Measurements from ENCODE around the gene RTN4.
A peak's percentile ranks its signal among the peaks of the same experiment; 100 is the strongest.

The RTN4 gene

DNA sequence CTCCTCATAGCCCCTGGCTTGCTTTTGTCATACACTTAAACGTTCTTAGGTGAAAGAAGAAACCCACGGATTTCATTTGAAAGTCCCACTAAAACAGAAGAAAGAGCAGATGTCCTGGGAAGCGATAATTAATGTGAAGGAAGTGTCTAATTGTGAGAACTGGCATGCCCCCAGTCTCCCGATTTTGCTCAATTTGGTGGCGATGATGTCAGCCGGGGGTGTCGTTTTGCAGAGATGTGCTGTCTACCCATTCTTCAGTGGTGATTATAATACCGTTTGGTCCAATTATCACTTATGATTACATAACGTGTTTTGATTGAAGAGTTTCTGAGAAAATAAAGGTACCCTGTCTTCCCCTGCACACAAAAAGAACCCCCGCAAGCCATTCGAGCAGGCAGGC lies 103.1 kb downstream of the RTN4 start:
- no peak overlapping the region for H3K4me3 ChIP-seq (ENCODE audit: low read depth, low read length)
- TF ChIP-seq, protein P1, sequence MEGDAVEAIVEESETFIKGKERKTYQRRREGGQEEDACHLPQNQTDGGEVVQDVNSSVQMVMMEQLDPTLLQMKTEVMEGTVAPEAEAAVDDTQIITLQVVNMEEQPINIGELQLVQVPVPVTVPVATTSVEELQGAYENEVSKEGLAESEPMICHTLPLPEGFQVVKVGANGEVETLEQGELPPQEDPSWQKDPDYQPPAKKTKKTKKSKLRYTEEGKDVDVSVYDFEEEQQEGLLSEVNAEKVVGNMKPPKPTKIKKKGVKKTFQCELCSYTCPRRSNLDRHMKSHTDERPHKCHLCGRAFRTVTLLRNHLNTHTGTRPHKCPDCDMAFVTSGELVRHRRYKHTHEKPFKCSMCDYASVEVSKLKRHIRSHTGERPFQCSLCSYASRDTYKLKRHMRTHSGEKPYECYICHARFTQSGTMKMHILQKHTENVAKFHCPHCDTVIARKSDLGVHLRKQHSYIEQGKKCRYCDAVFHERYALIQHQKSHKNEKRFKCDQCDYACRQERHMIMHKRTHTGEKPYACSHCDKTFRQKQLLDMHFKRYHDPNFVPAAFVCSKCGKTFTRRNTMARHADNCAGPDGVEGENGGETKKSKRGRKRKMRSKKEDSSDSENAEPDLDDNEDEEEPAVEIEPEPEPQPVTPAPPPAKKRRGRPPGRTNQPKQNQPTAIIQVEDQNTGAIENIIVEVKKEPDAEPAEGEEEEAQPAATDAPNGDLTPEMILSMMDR (conservative IDR thresholded peaks at IDR 0.05; ENCODE audit: low read depth, low read length): no peak
- DNase-seq (ENCODE audit: low read depth): no peak

DNA sequence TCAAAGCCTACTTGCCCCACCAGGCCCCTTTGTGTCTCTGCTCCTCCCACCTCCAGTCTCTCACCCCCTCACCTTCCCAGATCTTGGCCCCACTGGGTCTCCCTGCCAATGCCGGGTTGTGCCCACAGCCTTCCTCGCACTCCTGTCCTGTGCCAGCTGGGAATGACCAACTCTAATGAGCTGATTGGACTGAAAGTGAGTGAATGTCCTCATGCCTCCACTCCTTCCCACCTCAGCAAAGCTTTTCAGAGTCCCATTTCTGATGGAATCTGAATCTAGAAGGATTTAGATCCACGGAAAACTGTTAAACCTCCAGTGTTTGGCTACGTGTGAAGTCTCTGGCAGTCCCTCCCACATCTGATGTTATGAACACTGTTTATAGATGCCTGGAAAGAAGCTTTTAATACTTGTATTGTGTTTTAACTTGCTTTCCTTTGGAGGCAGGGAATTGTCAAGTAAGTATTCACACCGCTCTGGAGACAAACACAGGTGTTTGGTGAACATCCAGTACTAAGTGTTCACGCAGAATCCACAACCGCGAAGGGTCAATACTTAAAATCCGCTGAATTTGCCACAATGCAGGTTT lies 103.9 kb downstream of the RTN4 start:
- DNase-seq (ENCODE audit: low read depth): no peak
- no peak overlapping the region for H3K4me3 ChIP-seq (ENCODE audit: low read depth, low read length)
- TF ChIP-seq, protein P1 (conservative IDR thresholded peaks at IDR 0.05; ENCODE audit: low read depth, low read length): no peak

DNA sequence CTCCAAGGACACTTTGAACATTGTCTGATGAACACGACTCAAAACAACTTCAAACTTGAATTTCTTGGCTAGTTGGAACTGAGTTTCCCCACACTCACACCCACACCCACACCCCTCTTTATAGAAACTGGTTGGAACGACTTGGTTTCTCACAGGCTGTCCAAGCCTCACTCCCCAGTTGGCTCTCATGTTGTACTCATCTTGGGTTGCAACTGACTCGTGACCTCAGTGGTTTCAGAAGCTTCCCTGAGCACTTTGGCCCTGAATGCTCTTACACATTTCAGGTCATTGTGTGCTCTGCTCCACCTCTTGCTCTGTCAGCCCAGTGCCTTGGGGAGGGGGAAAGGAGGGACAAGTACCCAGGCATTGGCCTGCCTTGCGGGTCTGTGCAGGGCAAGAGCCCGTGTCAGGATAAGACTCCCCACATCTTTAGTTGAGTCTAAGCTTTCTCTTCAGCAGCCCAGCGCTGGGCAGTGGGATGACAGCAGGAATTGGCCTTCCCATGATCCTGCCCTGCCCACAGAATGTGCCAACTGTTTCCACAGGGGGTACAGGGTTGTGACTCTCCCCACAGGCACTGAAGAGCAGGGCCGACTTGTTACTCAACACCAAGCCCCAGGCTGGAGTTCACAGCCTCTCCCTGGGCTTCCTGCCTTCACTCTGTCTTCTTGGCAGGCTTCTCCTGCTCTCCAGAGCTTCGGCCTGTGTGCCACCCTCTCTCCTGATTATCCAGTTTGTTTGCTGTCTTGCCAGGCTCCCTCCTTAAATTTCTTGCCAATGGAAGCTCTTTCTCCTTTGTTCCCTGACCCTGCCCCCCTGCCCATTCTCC lies 104.6 kb downstream of the RTN4 start:
- TF ChIP-seq, protein P1 (conservative IDR thresholded peaks at IDR 0.05; ENCODE audit: low read depth, low read length): no peak
- DNase-seq (ENCODE audit: low read depth): peak; percentile 78
- H3K4me3 ChIP-seq (ENCODE audit: low read depth, low read length): no peak overlapping the region

DNA sequence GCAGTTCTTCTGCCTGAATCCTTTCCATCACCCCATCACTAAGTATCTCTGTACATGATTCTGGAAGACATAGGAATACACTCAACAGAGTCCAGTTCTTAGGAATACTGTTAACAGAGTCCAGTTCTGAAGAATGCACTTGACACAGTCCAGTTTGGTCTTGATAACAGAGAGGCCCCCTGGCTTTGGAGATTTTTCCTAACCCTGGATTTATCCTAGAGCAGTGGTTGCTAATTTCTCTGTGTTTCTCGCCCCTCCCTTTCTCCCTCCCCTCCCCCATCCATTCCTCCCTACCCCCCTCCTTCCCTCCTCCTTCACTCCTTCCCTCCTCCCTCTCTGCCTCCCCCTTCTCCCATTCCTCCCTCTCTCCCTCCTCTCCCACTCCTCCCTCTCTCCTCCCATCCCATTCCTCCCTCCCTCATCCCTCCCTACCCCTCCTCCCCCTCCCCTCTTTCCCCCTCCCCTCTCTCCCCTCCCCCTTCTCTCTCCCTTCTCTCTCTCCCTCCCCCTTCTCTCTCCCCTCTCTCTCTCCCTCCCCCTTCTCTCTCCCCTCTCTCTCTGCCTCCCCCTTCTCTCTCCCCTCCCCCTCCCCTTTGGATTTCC lies 105.4 kb downstream of the RTN4 start:
- TF ChIP-seq, protein P1 (conservative IDR thresholded peaks at IDR 0.05; ENCODE audit: low read depth, low read length): no peak
- no peak for DNase-seq (ENCODE audit: low read depth)
- H3K4me3 ChIP-seq (ENCODE audit: low read depth, low read length): no peak overlapping the region

DNA sequence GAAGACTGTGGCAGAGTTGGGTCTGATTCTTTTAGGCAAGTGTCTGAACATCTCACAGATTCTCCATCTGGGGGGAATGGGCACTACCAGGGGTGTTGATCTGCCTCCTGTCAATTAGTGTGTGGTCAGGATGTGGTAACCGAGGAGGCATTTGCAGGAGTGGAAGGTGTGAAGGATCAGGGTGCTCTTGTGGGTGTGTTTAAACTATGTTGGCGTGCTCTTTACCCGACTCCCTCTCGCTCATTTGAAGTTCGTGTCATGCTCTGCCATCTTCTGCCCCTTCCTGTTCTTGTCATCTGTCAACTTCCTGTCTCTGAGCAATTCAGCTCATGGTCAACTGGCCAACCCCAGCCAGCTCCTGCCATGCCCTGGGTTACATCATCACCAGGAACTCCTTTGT lies 107.9 kb downstream of the RTN4 start:
- DNase-seq (ENCODE audit: low read depth): no peak
- TF ChIP-seq, protein P1 (conservative IDR thresholded peaks at IDR 0.05; ENCODE audit: low read depth, low read length): no peak
- H3K4me3 ChIP-seq (ENCODE audit: low read depth, low read length): no peak overlapping the region

DNA sequence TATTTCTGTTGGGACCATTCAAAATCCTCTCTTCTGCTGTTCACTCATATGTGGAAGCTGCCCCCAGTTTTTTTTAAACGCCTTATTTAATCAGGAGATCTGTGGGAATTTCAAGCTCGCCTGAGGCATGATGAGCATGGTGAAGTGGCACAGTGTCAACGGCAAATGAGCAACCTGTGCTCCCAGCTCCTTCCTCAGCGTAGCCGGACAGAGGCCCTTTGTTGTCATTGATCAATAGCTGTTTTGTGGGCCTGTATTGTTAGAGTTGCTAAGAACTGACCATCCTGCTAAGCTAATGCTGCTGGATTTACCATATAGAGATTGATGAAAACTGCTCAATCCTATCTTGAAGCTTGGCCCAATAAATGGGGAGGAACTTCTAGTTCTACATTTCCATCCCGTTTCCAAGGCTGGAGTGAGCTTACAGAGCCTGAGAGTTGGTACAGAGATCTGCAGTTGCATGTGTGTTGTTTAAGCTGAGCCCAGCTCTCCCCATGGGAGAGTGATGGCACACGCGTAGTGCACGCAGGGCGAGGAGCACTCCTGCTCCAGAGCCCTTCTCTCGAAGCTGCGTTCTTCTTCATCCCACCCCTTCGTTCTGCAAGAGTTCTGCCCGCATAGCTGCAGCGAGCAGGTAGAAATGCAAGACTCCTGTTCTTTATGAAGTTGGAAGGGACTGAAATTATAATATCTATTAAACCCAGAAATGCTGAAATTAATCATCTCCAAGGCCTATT lies 108.8 kb downstream of the RTN4 start:
- TF ChIP-seq, protein P1 (conservative IDR thresholded peaks at IDR 0.05; ENCODE audit: low read depth, low read length): no peak
- H3K4me3 ChIP-seq (ENCODE audit: low read depth, low read length): no peak overlapping the region
- no peak for DNase-seq (ENCODE audit: low read depth)
